Thyroid gland (tissue), 4 donors: ENCODE measurements around the gene L3MBTL2.

ENCODE experiments used
- CTCF ChIP-seq, 6 experiments: fragments of 200-600 bp in 3 of 6; fragments of 450-650 bp in 3 of 6; sonication (generic) in 3 of 6; IDR thresholded peaks; one replicate each; pipeline ENCODE4 v1.5.1; 2016 to 2019; ENCODE audit warnings: antibody characterized with exemption in 6 of 6, mild to moderate bottlenecking in 2 of 6, inconsistent platforms in 1 of 6, moderate library complexity in 1 of 6
- POLR2A ChIP-seq, 2 donors: fragments of 450-650 bp; IDR thresholded peaks; one replicate each; pipeline ENCODE4 v1.6.1; 2017; ENCODE audit warnings: antibody characterized with exemption in 2 of 2, mild to moderate bottlenecking in 2 of 2, moderate library complexity in 1 of 2

- no peak for TF ChIP-seq CTCF (IDR thresholded peaks at IDR 0.05)
- TF ChIP-seq POLR2A (IDR thresholded peaks at IDR 0.05) = no peak
These were observed 10.8 kb downstream of the L3MBTL2 start for GRCh38 chr22:41215926-41216325.
